Hepatocyte (in vitro differentiated cells): ENCODE measurements around the gene LRRC36. TPM values are rescaled to one million over a fixed set of nuclear protein-coding genes. Genes with fewer than 3 reads are reported as not detected.
A peak's percentile ranks its signal among the peaks of the same experiment; 100 is the strongest.

Experiments
- DNase-seq: peaks from one replicate; pipeline ENCODE4 v3.0.0-alpha.2; 2016; ENCODE audit warnings: low spot score
- H2AFZ ChIP-seq: fragments of 200-600 bp; sonication (generic); 2 replicates; pipeline ENCODE4 v1.6.0; 2016; ENCODE audit warnings: antibody characterized with exemption, mild to moderate bottlenecking
- H3K27ac ChIP-seq: fragments of 200-600 bp; sonication (generic); 2 replicates; pipeline ENCODE4 v1.5.1; 2016; ENCODE audit warnings: mild to moderate bottlenecking
- H3K27me3 ChIP-seq: fragments of 200-600 bp; sonication (generic); 2 replicates; pipeline ENCODE4 v1.6.1; 2016
- H3K36me3 ChIP-seq: fragments of 200-600 bp; sonication (generic); replicated peaks from 2 replicates; pipeline ENCODE4 v1.5.1; 2016; ENCODE audit warnings: low read depth; ENCODE audit not compliant: insufficient read depth
- H3K4me1 ChIP-seq: fragments of 200-600 bp; sonication (generic); 2 replicates; pipeline ENCODE4 v1.5.1; 2016; ENCODE audit warnings: mild to moderate bottlenecking, moderate library complexity; ENCODE audit not compliant: insufficient read depth
- H3K4me2 ChIP-seq: fragments of 200-600 bp; sonication (generic); 2 replicates; pipeline ENCODE4 v1.6.0; 2016
- H3K4me3 ChIP-seq: fragments of 200-600 bp; sonication (generic); 2 replicates; pipeline ENCODE4 v1.5.1; 2016; ENCODE audit warnings: mild to moderate bottlenecking
- H3K79me2 ChIP-seq: fragments of 200-600 bp; sonication (generic); 2 replicates; pipeline ENCODE4 v1.6.0; 2017; ENCODE audit warnings: mild to moderate bottlenecking
- H3K9me2 ChIP-seq: fragments of 200-600 bp; sonication (generic); replicated peaks from 2 replicates; pipeline ENCODE4 v1.6.0; 2017; ENCODE audit warnings: mild to moderate bottlenecking; ENCODE audit not compliant: insufficient read depth
- H3K9me3 ChIP-seq: fragments of 200-600 bp; sonication (generic); 2 replicates; pipeline ENCODE4 v1.5.1; 2016; ENCODE audit warnings: low read depth, mild to moderate bottlenecking
- H4K20me1 ChIP-seq: fragments of 200-600 bp; sonication (generic); 2 replicates; pipeline ENCODE4 v1.6.0; 2016; ENCODE audit warnings: mild to moderate bottlenecking; ENCODE audit not compliant: insufficient read depth, poor library complexity, severe bottlenecking
- CTCF ChIP-seq: fragments of 200-600 bp; sonication (generic); IDR thresholded peaks from 2 replicates; pipeline ENCODE4 v1.5.1; 2016; ENCODE audit warnings: antibody characterized with exemption, mild to moderate bottlenecking; ENCODE audit not compliant: poor library complexity
- EZH2 ChIP-seq: fragments of 200-600 bp; sonication (generic); IDR thresholded peaks from 2 replicates; pipeline ENCODE4 v1.6.1; 2016; ENCODE audit warnings: antibody characterized with exemption, mild to moderate bottlenecking, borderline replicate concordance
- EZH2phosphoT487 ChIP-seq: fragments of 200-600 bp; sonication (generic); IDR thresholded peaks from one replicate; pipeline ENCODE4 v1.6.1; 2018; ENCODE audit warnings: antibody characterized with exemption, mild to moderate bottlenecking, low read depth, moderate library complexity; ENCODE audit not compliant: unreplicated experiment, severe bottlenecking
- WGBS: methylation state at CpG from one replicate; pipeline ENCODE4 v1.1.6; 2016; ENCODE audit warnings: low lambda C conversion rate; ENCODE audit errors: missing lambda C conversion rate; 5-methylcytosine and 5-hydroxymethylcytosine counted together
- polyA plus RNA-seq: library from polyadenylated mRNA; unstranded; fragments of >200 nt; fragmentation: Nextera tagmentation; extraction: Ambion mirVana; gene quantifications from 2 replicates; pipeline ENCODE4 v1.2.1, GENCODE V29; 2016
- total RNA-seq: library from RNA; depleted of rRNA; stranded (reverse); fragments of >200 nt; gene quantifications from 2 replicates; pipeline ENCODE4 v1.2.3, GENCODE V29; 2014

The LRRC36 gene
- total and polyA plus RNA-seq, 2 experiments from 2014 or later, result 0.23 to 0.69 TPM

DNA sequence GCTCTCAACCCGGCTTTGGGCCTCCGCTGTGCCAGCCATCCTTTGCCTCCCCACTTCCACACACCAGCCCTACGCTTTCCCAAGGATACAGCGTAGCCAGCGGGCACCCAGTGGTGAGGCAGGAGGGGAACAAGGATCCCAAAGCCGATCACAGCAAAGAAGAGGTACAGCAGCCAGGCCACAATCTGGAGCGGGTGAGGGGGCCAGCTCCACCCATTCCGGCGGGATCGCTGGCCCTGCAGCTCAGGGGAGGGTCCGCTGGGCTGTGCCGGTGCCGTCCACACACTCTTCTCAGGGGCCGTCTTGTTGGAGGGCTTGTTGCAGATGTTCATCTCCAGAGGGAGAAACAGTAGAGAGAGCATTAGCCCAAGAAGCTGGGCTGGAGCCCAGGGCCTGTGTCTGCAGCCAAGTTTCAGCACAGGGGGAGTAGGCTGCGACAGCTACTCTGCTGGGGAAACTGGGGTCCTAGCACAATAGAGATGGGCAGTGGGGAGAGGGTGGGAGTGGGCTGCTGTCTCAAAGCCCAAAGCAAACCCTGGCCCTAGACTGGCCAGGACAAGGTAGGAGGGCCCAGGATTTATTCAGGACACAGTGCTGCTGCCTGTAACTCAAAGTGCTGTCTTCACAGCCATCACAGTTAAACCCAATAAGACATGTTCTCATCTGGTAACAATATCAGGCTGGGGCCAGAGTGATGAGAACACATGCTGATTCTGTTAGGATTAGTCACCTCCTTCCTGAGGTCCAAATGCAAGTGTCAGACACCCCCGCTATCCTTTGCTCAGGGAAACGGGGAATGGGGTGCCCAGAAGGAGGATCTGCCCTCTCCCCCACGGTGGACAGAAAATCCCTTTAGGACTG lies 79.7 kb downstream of the LRRC36 start:
- Histone ChIP-seq H3K4me2 (no peak overlapping the region), H4K20me1 (no peaks in the 10 kb centered on the region), H3K4me3 (no peak overlapping the region), H3K9me3 (no peaks in the 10 kb centered on the region), H3K36me3 (no peaks in the 10 kb centered on the region), H2AFZ (no peak overlapping the region), H3K27ac (peak overlapping the region; percentile 87), H3K4me1 (peaks cover 16% of the 10 kb centered on the region), H3K27me3 (no peaks in the 10 kb centered on the region), H3K79me2 (no peaks in the 10 kb centered on the region), H3K9me2 (no peaks in the 10 kb centered on the region)
- WGBS, result 81% methylated on average over 18 of the region's 18 CpGs
- DNase-seq, result no peak
- no peak for TF ChIP-seq EZH2
- no peak for TF ChIP-seq CTCF
- TF ChIP-seq EZH2phosphoT487, result no peak

DNA sequence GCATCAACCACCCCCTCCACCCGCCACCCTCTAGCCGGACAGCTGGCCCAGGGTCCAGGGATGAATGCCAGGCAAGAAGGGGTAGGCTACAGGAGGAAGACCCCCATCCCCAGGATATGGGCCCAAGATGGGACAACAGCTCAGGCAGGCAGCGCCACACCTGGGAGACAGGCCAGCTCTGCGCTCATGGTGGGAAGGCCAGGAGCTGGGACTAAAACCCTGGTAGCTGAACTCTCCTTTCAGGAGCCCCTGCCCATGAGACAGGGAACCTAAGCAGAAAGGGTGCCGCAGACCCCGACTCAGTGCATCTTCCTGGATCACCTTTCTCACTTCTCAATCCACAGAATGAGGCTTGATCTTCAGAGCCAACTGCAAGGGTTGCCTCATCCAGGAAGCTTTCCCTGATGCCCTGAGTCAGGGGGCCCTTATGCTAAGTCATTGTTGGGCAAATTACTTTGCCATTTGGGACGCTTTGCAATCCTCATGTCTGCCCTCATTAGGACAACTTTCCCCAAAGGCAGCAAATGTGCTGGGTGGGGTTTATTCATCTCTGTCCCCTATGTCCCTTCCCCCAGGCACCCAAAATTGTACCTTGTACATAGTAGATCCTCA lies 80.7 kb downstream of the LRRC36 start:
- no peak for DNase-seq
- 95% methylated on average over 7 of the region's 7 CpGs for WGBS
- TF ChIP-seq CTCF (no peak), EZH2phosphoT487 (no peak), EZH2 (no peak)
- H4K20me1 ChIP-seq, result no peaks in the 10 kb centered on the region
- peaks cover 16% of the 10 kb centered on the region for H3K4me1 ChIP-seq
- H3K4me2 ChIP-seq, result no peak overlapping the region
- H3K79me2 ChIP-seq, result no peaks in the 10 kb centered on the region
- H3K27me3 ChIP-seq, result no peaks in the 10 kb centered on the region
- no peaks in the 10 kb centered on the region for H3K9me2 ChIP-seq
- no peaks in the 10 kb centered on the region for H3K36me3 ChIP-seq
- no peak overlapping the region for H2AFZ ChIP-seq
- peak overlapping the region; percentile 87 for H3K27ac ChIP-seq
- no peaks in the 10 kb centered on the region for H3K9me3 ChIP-seq
- no peak overlapping the region for H3K4me3 ChIP-seq

- 83% methylated on average over 6 of the region's 6 CpGs for WGBS
- H4K20me1 ChIP-seq, result no peaks in the 10 kb centered on the region
- no peaks in the 10 kb centered on the region for H3K9me2 ChIP-seq
- H3K4me3 ChIP-seq, result no peak overlapping the region
- H2AFZ ChIP-seq, result no peak overlapping the region
- H3K36me3 ChIP-seq, result no peaks in the 10 kb centered on the region
- H3K27ac ChIP-seq, result no peak overlapping the region
- no peaks in the 10 kb centered on the region for H3K9me3 ChIP-seq
- no peaks in the 10 kb centered on the region for H3K79me2 ChIP-seq
- no peak for TF ChIP-seq EZH2phosphoT487
- peaks cover 16% of the 10 kb centered on the region for H3K4me1 ChIP-seq
- DNase-seq, result no peak
- no peaks in the 10 kb centered on the region for H3K27me3 ChIP-seq
- no peak overlapping the region for H3K4me2 ChIP-seq
These were observed 81.3 kb downstream of the LRRC36 start for GRCh38 chr16:67407788-67408452.

DNA sequence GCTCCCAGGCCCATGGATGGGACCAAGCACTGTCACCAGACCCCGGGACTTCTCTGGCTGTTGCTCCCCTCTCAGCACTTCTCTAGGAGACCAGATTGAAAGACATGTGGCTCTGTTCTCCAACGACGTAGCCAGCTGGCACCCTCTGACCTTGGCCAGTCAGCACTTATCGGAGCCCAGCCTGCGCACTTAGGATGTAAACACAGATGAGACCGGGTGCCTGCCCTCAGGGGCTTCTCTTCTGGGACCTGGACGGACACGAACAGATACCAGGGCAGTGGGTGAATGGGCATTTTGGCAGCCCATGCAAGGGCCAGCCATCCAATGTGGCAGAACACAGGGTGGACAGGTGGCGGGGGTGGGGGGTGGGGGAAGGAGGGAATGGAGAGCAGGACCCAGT lies 83.0 kb downstream of the LRRC36 start:
- H3K9me3 ChIP-seq, result no peaks in the 10 kb centered on the region
- no peaks in the 10 kb centered on the region for H3K27me3 ChIP-seq
- no peaks in the 10 kb centered on the region for H4K20me1 ChIP-seq
- H3K9me2 ChIP-seq, result no peaks in the 10 kb centered on the region
- H2AFZ ChIP-seq, result no peak overlapping the region
- H3K36me3 ChIP-seq, result no peaks in the 10 kb centered on the region
- H3K4me2 ChIP-seq, result no peak overlapping the region
- no peak overlapping the region for H3K27ac ChIP-seq
- peaks cover 6% of the 10 kb centered on the region for H3K4me1 ChIP-seq
- 95% methylated on average over 8 of the region's 9 CpGs for WGBS
- H3K4me3 ChIP-seq, result no peak overlapping the region
- DNase-seq, result no peak
- TF ChIP-seq CTCF (no peak), EZH2 (no peak), EZH2phosphoT487 (no peak)
- H3K79me2 ChIP-seq, result no peaks in the 10 kb centered on the region
